Vagina (tissue), 2 donors: ENCODE measurements around the gene SYT1. TPM values are rescaled to one million over a fixed set of nuclear protein-coding genes. Genes with fewer than 3 reads are reported as not detected.

ENCODE experiments used
- DNase-seq, 2 donors: peaks; one replicate each; pipeline ENCODE4 v3.0.0-alpha.2; 2017; ENCODE audit errors: extremely low spot score in 2 of 2
- H3K27ac ChIP-seq: fragments of 200-600 bp; sonication (generic); one replicate; pipeline ENCODE4 v1.5.1; 2019
- H3K27me3 ChIP-seq: fragments of 200-600 bp; sonication (generic); one replicate; pipeline ENCODE4 v1.5.1; 2019
- H3K36me3 ChIP-seq, 2 donors: fragments of 200-600 bp; sonication (generic); one replicate each; pipeline ENCODE4 v1.5.1; 2017 to 2019
- H3K4me1 ChIP-seq: fragments of 200-600 bp; sonication (generic); one replicate; pipeline ENCODE4 v1.5.1; 2019
- H3K4me3 ChIP-seq, 2 donors: fragments of 200-600 bp; sonication (generic); 1 replicate in 1 of 2; 2 replicates in 1 of 2; pipeline ENCODE4 v1.5.1; 2016 to 2019
- H3K9me3 ChIP-seq: fragments of 200-600 bp; sonication (generic); one replicate; pipeline ENCODE4 v1.5.1; 2019
- POLR2A ChIP-seq, 2 donors: fragments of 450-650 bp; IDR thresholded peaks; one replicate each; pipeline ENCODE4 v1.6.1; 2017; ENCODE audit warnings: antibody characterized with exemption in 2 of 2, mild to moderate bottlenecking in 2 of 2, moderate library complexity in 2 of 2
- POLR2AphosphoS5 ChIP-seq, 2 donors: sonication (generic); formaldehyde crosslinking; IDR thresholded peaks; one replicate each; pipeline ENCODE4 v1.9.0; 2017; ENCODE audit warnings: antibody characterized with exemption in 2 of 2, mild to moderate bottlenecking in 2 of 2, low read depth in 1 of 2; ENCODE audit not compliant: insufficient read depth in 1 of 2
- intact Hi-C: fragments of 100-400 bp; cut with DNase I; formaldehyde crosslinking; loops from one replicate; pipeline ENCODE4 v1.15.1; 2023
- microRNA counts, 2 donors: library from miRNA; unstranded; fragments of <30 nt; microRNA quantifications; one replicate each; lab custom pipeline; 2016 to 2017
- microRNA-seq: library from miRNA; unstranded; fragments of <30 nt; microRNA quantifications from one replicate; pipeline ENCODE4, GENCODE V29; 2017; ENCODE audit warnings: borderline number of aligned reads, borderline replicate concordance
- small RNA-seq: library from RNA; depleted of rRNA; stranded (forward); fragments of <200 nt; gene quantifications from one replicate; pipeline ENCODE3, GENCODE V24; 2016
- total RNA-seq: library from RNA; depleted of rRNA; stranded (reverse); fragments of >200 nt; gene quantifications from one replicate; pipeline ENCODE4 v1.2.3, GENCODE V29; 2016
- TF ChIP-seq, protein P1 (sequence below), 3 experiments: fragments of 450-650 bp in 2 of 3; fragments of 200-600 bp in 1 of 3; sonication (generic) in 1 of 3; IDR thresholded peaks; one replicate each; pipeline ENCODE4 v1.5.1; 2017 to 2019; ENCODE audit warnings: antibody characterized with exemption in 3 of 3, mild to moderate bottlenecking in 2 of 3, moderate library complexity in 2 of 3

SYT1 gene
- total RNA-seq, 1 donor from 2014 or later: 13.3 TPM

DNA sequence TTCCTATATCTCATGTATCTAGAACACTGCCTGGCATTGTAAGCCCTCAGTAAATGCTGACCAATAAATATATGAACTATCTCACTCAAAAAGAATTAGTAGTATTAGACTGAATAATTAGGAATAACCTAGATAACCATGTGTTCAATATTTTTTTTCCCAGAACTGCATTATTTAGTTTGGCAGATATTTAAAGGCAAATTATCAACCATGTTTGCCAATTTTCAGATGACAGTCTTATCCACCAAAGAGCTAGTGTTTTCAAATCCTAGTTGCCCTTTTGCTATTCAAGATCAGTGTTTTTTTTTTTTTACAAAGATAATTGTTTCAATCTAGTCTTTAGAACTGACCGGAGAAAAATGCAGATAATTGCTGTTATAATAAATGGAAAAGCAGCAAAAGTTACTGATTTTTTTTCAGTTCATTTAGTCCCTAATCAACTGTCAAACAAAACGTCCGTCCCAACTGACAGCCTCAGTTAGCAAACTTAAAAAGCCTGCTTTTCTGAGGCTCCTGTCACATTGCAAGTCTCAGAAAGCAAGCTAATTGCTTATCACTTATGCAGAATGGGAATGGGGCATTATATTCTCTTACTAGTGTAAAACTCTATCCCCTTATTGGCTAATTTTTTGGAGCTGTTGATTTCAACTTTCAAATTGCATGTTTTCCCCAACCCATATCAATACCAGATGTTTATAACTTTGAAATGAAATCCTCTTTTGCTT is 623.0 kb downstream of the SYT1 start:
- TF ChIP-seq POLR2A (IDR thresholded peaks at IDR 0.05) (no peak), POLR2AphosphoS5 (IDR thresholded peaks at IDR 0.05; ENCODE audit: insufficient read depth in 1 of 2, low read depth in 1 of 2) (no peak)
- TF ChIP-seq, protein P1, sequence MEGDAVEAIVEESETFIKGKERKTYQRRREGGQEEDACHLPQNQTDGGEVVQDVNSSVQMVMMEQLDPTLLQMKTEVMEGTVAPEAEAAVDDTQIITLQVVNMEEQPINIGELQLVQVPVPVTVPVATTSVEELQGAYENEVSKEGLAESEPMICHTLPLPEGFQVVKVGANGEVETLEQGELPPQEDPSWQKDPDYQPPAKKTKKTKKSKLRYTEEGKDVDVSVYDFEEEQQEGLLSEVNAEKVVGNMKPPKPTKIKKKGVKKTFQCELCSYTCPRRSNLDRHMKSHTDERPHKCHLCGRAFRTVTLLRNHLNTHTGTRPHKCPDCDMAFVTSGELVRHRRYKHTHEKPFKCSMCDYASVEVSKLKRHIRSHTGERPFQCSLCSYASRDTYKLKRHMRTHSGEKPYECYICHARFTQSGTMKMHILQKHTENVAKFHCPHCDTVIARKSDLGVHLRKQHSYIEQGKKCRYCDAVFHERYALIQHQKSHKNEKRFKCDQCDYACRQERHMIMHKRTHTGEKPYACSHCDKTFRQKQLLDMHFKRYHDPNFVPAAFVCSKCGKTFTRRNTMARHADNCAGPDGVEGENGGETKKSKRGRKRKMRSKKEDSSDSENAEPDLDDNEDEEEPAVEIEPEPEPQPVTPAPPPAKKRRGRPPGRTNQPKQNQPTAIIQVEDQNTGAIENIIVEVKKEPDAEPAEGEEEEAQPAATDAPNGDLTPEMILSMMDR (IDR thresholded peaks at IDR 0.05): no peak

More for the DNA sequence above, 623.0 kb downstream of the SYT1 start:
- intact Hi-C loops: no loop called here
- Histone ChIP-seq H3K27ac (no peak overlapping the region), H3K27me3 (no peaks in the 10 kb centered on the region), H3K36me3 (no peaks in the 10 kb centered on the region), H3K4me1 (no peaks in the 10 kb centered on the region), H3K9me3 (no peaks in the 10 kb centered on the region), H3K4me3 (no peak overlapping the region)
- DNase-seq: no peak

MicroRNAs within 50 kb of the gene (microRNA counts, 767-probe panel; counts per million panel counts)
- 238 to 261 counts per million in 2 donors for microRNA hsa-miR-1252 (lab: Ali Mortazavi, UCI)

Small RNA genes within 50 kb of the gene (microRNA-seq; reads per million reads assigned to microRNA genes)
- not detected for gene MIR1252

Small RNA genes within 50 kb of the gene (small RNA-seq; reads per million reads assigned to genes)
- not detected for gene MIR1252
